B cell (primary cell): ENCODE results near the gene PCSK2.

Source experiments
- EZH2 ChIP-seq: IDR thresholded peaks from 2 replicates; pipeline ENCODE4 v1.6.1; 2012; ENCODE audit warnings: borderline replicate concordance, low read depth, mild to moderate bottlenecking, moderate library complexity, low read length; ENCODE audit not compliant: insufficient read depth, poor library complexity, severe bottlenecking
- TF ChIP-seq, protein P1 (sequence below): fragments of 200-600 bp; IDR thresholded peaks from one replicate; pipeline ENCODE4 v1.8.0; 2022; ENCODE audit warnings: antibody characterized with exemption, mild to moderate bottlenecking

DNA sequence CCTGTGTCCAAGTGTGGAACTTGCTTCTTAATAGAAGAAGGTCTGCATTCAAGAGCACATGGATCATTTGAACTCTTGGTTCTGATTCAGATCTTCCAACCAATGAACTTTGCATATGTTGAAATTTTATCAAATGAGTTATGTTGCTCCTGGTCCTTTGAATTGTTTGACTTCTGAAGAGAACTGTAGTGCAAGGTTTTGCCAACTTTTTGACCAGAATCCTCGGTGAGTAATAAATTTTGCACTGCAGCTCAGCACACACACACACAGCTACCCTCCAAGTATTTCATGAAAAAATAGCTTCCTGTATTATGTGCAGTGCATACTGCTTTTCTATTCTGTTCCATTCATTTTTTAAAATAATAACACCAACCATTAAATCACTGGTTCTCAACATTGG lies 236.9 kb downstream of the PCSK2 start:
- TF ChIP-seq, protein P1, sequence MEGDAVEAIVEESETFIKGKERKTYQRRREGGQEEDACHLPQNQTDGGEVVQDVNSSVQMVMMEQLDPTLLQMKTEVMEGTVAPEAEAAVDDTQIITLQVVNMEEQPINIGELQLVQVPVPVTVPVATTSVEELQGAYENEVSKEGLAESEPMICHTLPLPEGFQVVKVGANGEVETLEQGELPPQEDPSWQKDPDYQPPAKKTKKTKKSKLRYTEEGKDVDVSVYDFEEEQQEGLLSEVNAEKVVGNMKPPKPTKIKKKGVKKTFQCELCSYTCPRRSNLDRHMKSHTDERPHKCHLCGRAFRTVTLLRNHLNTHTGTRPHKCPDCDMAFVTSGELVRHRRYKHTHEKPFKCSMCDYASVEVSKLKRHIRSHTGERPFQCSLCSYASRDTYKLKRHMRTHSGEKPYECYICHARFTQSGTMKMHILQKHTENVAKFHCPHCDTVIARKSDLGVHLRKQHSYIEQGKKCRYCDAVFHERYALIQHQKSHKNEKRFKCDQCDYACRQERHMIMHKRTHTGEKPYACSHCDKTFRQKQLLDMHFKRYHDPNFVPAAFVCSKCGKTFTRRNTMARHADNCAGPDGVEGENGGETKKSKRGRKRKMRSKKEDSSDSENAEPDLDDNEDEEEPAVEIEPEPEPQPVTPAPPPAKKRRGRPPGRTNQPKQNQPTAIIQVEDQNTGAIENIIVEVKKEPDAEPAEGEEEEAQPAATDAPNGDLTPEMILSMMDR, result no peak
- TF ChIP-seq EZH2, result no peak
